SK-N-SH treated with all-trans-retinoic acid at 6 μM for 48 hours (cell line): ENCODE measurements around the gene XCL1.

Experiments
- ATAC-seq: fragments of 200-7000 bp; cut with Tn5 transposase; 3 replicates; pipeline ENCODE4 v1.9.1; 2020; ENCODE audit warnings: mild to moderate bottlenecking, moderate library complexity
- ARNTL ChIP-seq: fragments of 450-650 bp; formaldehyde crosslinking; IDR thresholded peaks from 2 replicates; pipeline ENCODE4 v1.5.0; 2020; ENCODE audit warnings: low read depth, mild to moderate bottlenecking, moderate library complexity, borderline replicate concordance
- BACH2 ChIP-seq: fragments of 250-450 bp; sonication (Bioruptor Pico); IDR thresholded peaks from 2 replicates; pipeline ENCODE4 v1.9.0; 2021; ENCODE audit warnings: mild to moderate bottlenecking, borderline replicate concordance
- CREB5 ChIP-seq: fragments of 250-450 bp; sonication (Bioruptor Pico); IDR thresholded peaks from 2 replicates; pipeline ENCODE4 v1.5.1; 2020; ENCODE audit warnings: low read depth, mild to moderate bottlenecking, moderate library complexity
- CSDC2 ChIP-seq: fragments of 250-450 bp; sonication (Bioruptor Pico); IDR thresholded peaks from 2 replicates; pipeline ENCODE4 v1.5.0; 2020; ENCODE audit warnings: mild to moderate bottlenecking, moderate library complexity
- ESRRG ChIP-seq: fragments of 250-450 bp; sonication (Bioruptor Pico); IDR thresholded peaks from 2 replicates; pipeline ENCODE4 v1.6.1; 2021; ENCODE audit warnings: mild to moderate bottlenecking
- GLIS3 ChIP-seq: fragments of 250-450 bp; sonication (Bioruptor Pico); IDR thresholded peaks from 2 replicates; pipeline ENCODE4 v1.5.0; 2020; ENCODE audit warnings: mild to moderate bottlenecking, moderate library complexity
- ISL1 ChIP-seq: fragments of 250-450 bp; sonication (Bioruptor Pico); IDR thresholded peaks from 2 replicates; pipeline ENCODE4 v2.1.2; 2022; ENCODE audit warnings: mild to moderate bottlenecking, moderate library complexity
- OSR1 ChIP-seq: fragments of 250-450 bp; sonication (Bioruptor Pico); IDR thresholded peaks from 2 replicates; pipeline ENCODE4 v1.8.0; 2022; ENCODE audit warnings: moderate library complexity, mild to moderate bottlenecking, inconsistent platforms
- PATZ1 ChIP-seq: fragments of 250-450 bp; sonication (Bioruptor Pico); IDR thresholded peaks from 2 replicates; pipeline ENCODE4 v1.8.0; 2020; ENCODE audit warnings: mild to moderate bottlenecking, moderate library complexity, borderline replicate concordance
- POU6F1 ChIP-seq: fragments of 250-450 bp; sonication (Bioruptor Pico); IDR thresholded peaks from 2 replicates; pipeline ENCODE4 v1.8.0; 2021; ENCODE audit warnings: low read depth, mild to moderate bottlenecking, moderate library complexity, borderline replicate concordance
- PPARA ChIP-seq: fragments of 250-450 bp; sonication (Bioruptor Pico); IDR thresholded peaks from 2 replicates; pipeline ENCODE4 v1.5.0; 2020; ENCODE audit warnings: mild to moderate bottlenecking, borderline replicate concordance
- RARB ChIP-seq: fragments of 250-450 bp; sonication (Bioruptor Pico); IDR thresholded peaks from 2 replicates; pipeline ENCODE4 v1.8.0; 2021; ENCODE audit warnings: mild to moderate bottlenecking, moderate library complexity
- SNAI2 ChIP-seq: fragments of 250-450 bp; sonication (Bioruptor Pico); IDR thresholded peaks from 2 replicates; pipeline ENCODE4 v1.5.0; 2020; ENCODE audit warnings: mild to moderate bottlenecking, moderate library complexity
- TCF4 ChIP-seq: fragments of 250-450 bp; sonication (Bioruptor Pico); IDR thresholded peaks from 2 replicates; pipeline ENCODE4 v1.8.0; 2021; ENCODE audit warnings: mild to moderate bottlenecking, moderate library complexity, borderline replicate concordance
- ZC3H10 ChIP-seq: fragments of 250-450 bp; sonication (Bioruptor Pico); IDR thresholded peaks from 2 replicates; pipeline ENCODE4 v1.5.1; 2021; ENCODE audit warnings: mild to moderate bottlenecking, moderate library complexity
- ZFP3 ChIP-seq: fragments of 250-450 bp; sonication (Bioruptor Pico); IDR thresholded peaks from 2 replicates; pipeline ENCODE4 v1.5.0; 2020; ENCODE audit warnings: mild to moderate bottlenecking, moderate library complexity
- ZFP30 ChIP-seq: fragments of 450-650 bp; formaldehyde crosslinking; IDR thresholded peaks from 2 replicates; pipeline ENCODE4 v1.5.0; 2022; ENCODE audit warnings: mild to moderate bottlenecking, moderate library complexity
- ZNF565 ChIP-seq: fragments of 450-650 bp; formaldehyde crosslinking; conservative IDR thresholded peaks from 2 replicates; pipeline ENCODE4 v1.5.0; 2020; ENCODE audit warnings: low read depth, mild to moderate bottlenecking, moderate library complexity
- ZNF70 ChIP-seq: fragments of 450-650 bp; formaldehyde crosslinking; IDR thresholded peaks from 2 replicates; pipeline ENCODE4 v1.5.0; 2020; ENCODE audit warnings: mild to moderate bottlenecking, moderate library complexity

Gene XCL1

GRCh38 chr1:168551688-168552087 is 24.7 kb upstream of the XCL1 start:
- TF ChIP-seq POU6F1 (CRISPR knock-in tag), result no peak
- TF ChIP-seq TCF4 (CRISPR knock-in tag), result no peak
- TF ChIP-seq PATZ1 (CRISPR knock-in tag), result no peak
- TF ChIP-seq OSR1 (CRISPR knock-in tag), result no peak
- no peak for TF ChIP-seq ISL1 (CRISPR knock-in tag)
- TF ChIP-seq PPARA (CRISPR knock-in tag), result no peak
- TF ChIP-seq CSDC2 (CRISPR knock-in tag), result no peak
- no peak for TF ChIP-seq GLIS3 (CRISPR knock-in tag)
- no peak for TF ChIP-seq ZC3H10 (CRISPR knock-in tag)
- TF ChIP-seq BACH2 (CRISPR knock-in tag), result no peak
- no peak for TF ChIP-seq ZFP30 (CRISPR knock-in tag)
- TF ChIP-seq ZNF565 (CRISPR knock-in tag), result no peak
- TF ChIP-seq RARB (CRISPR knock-in tag), result no peak
- no peak for TF ChIP-seq ESRRG (CRISPR knock-in tag)
- no peak for TF ChIP-seq ZFP3 (CRISPR knock-in tag)
- TF ChIP-seq ZNF70 (CRISPR knock-in tag), result no peak
- TF ChIP-seq CREB5, result no peak
- ATAC-seq, result no peak

GRCh38 chr1:168552961-168553360 is 23.4 kb upstream of the XCL1 start:
- ATAC-seq, result no peak
- TF ChIP-seq ESRRG (CRISPR knock-in tag) (no peak), SNAI2 (CRISPR knock-in tag) (no peak), BACH2 (CRISPR knock-in tag) (no peak), PPARA (CRISPR knock-in tag) (no peak), POU6F1 (CRISPR knock-in tag) (no peak), ARNTL (no peak), CREB5 (no peak), OSR1 (CRISPR knock-in tag) (no peak), TCF4 (CRISPR knock-in tag) (no peak), RARB (CRISPR knock-in tag) (no peak), PATZ1 (CRISPR knock-in tag) (no peak), GLIS3 (CRISPR knock-in tag) (no peak), ZFP3 (CRISPR knock-in tag) (no peak), ZNF565 (CRISPR knock-in tag) (no peak)
